Jurkat, Clone E6-1 (cell line): Measurements from ENCODE around the gene RAE1.
A peak's percentile ranks its signal among the peaks of the same experiment; 100 is the strongest.
"Not testable (repeated sequence)": the region's sequence is repeated elsewhere in the genome, so short reads cannot be mapped to it uniquely, and the experiment has no call there.

Source experiments
- DNase-seq: peaks from one replicate; pipeline ENCODE4 v3.0.0-alpha.2; 2011; ENCODE audit warnings: low read depth, low spot score
- H3K4me3 ChIP-seq: 2 replicates; pipeline ENCODE4 v1.5.1; 2011; ENCODE audit warnings: mild to moderate bottlenecking, low read length, control low read depth, moderate library complexity

The RAE1 gene

DNA sequence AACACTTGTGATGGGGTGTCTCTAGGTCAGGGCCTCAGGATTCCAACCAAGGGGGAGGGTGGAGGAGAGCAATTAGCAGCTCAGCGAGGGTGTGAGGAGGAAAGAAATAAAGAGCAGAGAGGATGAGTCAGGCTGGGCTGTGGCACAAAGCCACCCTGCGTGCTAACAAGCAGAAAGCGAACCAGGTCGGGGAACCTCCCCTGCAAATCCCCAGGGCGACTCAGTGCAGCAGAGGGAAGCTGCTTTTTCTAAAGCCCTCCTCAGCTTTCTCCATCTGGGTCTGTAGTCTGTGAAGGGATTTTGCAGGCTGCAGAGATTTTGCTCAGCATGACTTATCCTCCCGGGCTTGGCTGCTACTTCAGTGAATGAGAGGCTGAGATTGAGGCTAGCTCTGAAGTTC is 28.0 kb upstream of the RAE1 start:
- H3K4me3 ChIP-seq = no peak overlapping the region
- DNase-seq = no peak

GRCh38 chr20:57325632-57326356 is 25.3 kb upstream of the RAE1 start:
- no peak overlapping the region for H3K4me3 ChIP-seq
- no peak for DNase-seq

- DNase-seq = peak; percentile 52
These were observed 24.2 kb upstream of the RAE1 start for GRCh38 chr20:57326667-57327455.

DNA sequence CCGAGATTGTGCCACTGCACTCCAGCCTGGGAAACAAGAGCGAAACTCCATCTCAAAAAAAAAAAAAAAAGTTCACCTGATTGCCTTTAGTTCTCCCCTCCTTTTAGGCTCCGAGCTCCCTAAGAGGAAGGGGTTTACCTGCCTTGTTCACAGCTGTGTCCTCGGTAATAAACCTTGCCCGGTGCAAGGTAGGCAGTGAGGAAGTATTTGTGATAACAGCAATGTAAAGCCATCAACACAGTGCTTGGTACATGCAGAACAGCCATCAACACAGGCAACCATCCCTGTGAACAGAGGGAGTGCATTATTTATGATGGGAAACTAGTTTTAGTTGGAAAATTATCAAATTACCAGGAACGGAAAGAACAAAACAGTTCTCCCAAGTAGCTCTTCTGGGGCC is 23.2 kb upstream of the RAE1 start:
- H3K4me3 ChIP-seq = no peak overlapping the region
- DNase-seq = no peak

More at GRCh38 chr20:57326667-57327455, 24.2 kb upstream of the RAE1 start:
- no peak overlapping the region for H3K4me3 ChIP-seq

DNA sequence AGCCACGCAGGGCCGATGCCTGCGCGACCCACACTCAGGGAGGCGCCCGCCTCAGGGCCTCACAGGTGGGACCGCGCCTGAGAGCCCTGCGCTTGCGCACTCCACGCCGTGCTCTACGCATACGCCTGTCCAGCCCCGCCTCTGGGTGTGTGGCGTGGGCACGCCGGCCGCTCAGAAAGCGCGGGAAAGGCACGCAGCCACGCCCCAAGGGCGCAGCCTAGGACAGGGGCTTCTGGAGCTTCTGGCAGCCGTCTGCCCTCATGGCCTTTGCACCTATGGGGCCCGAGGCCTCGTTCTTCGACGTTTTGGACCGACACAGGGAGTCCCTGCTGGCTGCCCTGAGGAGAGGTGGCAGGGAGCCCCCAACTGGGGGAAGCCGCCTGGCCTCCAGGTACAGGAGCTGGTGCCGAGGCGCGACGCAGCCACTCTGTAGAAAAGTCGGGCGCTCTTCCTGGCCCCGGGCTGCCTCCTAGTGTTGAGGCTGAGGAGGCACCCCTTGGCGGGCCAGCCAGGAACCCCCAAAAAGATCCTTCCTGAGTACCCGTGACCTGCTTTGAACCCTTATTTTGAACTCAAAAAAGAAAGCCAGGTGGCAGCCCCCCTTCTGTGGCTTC is 21.3 kb upstream of the RAE1 start, which contains the start of gene SPO11:
Gene SPO11, plus strand, starts transcription at position 196 of the 614 bp plus-strand sequence. Its CDS starts 65 bp downstream, at position 261.
- H3K4me3 ChIP-seq = no peak within 1 kb of the TSS
- no peak for DNase-seq

GRCh38 chr20:57330998-57331397 is 20.1 kb upstream of the RAE1 start:
- no peak for DNase-seq
- no peak overlapping the region for H3K4me3 ChIP-seq

- DNase-seq = no peak
- H3K4me3 ChIP-seq = no peak overlapping the region
These were observed 18.7 kb upstream of the RAE1 start for GRCh38 chr20:57332105-57333089.

GRCh38 chr20:57335392-57335791 is 15.7 kb upstream of the RAE1 start:
- no peak overlapping the region for H3K4me3 ChIP-seq
- no peak for DNase-seq

DNA sequence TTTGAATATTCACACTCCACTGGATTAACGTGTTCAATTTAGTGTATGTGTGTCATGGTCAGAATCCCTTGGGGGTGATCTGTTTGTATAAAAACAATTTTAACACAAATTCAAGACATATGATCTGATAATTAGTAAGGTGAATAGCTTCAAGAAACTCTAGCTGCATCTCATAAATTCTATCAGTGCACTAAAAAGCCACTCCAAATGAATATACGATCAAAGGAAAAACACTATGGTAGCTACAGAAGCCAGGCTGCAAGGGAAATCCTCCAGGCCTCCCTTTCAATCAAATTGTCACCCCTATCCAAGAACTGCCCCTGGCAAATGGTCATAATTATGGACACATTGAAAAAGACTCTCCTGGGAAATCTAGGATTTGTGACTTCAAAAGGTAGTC is 9.4 kb upstream of the RAE1 start:
- DNase-seq = no peak
- no peak overlapping the region for H3K4me3 ChIP-seq

DNA sequence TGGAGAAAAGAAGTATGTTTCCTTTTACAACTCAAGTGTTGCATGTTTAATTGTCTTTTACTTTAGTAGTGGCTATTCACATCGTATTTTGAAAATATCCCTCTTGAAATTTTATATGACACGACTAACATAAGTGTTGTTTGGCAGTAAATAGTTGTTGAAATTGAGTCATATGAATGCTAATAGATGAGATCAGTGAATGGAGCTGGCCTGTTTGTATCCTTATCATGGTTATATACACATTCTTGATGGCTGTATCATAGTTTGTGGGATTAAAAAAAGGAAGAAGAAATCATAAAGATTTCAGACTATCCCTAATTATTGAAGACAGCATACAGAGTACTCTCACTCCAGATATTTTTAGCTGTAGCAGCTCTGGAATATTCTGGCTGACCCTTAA is 8.2 kb upstream of the RAE1 start:
- DNase-seq = no peak

DNA sequence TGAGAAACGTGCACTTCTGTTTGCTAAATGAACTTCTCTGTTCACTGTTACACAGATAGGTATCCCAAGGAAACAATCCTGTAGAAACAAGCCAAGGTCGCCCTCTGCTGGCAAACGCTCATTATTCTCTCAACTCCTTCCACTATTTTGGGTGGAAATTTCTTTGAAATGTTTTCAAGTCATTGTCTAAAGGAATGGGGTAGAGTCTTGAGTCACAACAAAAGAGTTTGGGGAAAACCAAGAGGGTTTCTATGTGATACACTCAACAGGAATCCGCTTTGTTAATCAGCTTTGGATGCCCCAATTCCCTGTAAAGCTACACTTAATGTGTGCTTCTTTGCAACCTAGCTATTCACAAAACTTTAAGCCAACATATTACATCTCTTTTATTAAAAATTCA is 4.6 kb upstream of the RAE1 start:
- DNase-seq = peak; percentile 66

More for the DNA sequence above, 8.2 kb upstream of the RAE1 start:
- H3K4me3 ChIP-seq = no peak overlapping the region

GRCh38 chr20:57347393-57347792 is 3.7 kb upstream of the RAE1 start:
- no peak overlapping the region for H3K4me3 ChIP-seq
- no peak for DNase-seq

More for the DNA sequence above, 4.6 kb upstream of the RAE1 start:
- H3K4me3 ChIP-seq = no peak overlapping the region

- DNase-seq = not testable (repeated sequence)
These were observed 2.7 kb upstream of the RAE1 start for GRCh38 chr20:57348200-57348921.

DNA sequence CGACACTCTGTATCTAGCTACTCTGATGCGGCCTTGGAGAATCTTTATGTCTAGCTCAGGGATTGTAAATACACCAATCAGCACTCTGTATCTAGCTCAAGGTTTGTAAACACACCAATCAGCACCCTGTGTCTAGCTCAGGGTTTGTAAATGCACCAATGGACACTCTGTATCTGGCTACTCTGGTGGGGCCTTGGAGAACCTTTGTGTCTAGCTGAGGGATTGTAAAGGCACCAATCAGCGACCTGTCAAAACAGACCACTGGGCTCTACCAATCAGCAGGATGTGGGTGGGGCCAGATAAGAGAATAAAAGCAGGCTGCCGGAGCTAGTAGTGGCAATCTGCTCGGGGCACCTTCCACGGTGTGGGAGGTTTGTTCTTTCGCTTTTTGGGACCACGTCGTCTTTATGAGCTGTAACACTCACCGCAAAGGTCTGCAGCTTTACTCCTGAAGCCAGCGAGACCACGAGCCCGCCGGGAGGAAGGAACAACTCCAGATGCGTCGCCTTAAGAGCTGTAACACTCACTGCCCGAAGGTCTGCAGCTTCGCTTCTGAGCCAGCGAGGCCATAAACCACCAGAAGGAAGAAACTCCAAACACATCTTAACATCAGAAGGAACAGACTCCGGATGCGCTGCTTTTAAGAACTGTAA is 2.0 kb upstream of the RAE1 start:
- peak; percentile 92 for DNase-seq
- peak overlapping the region; percentile 29 for H3K4me3 ChIP-seq

More at GRCh38 chr20:57348200-57348921, 2.7 kb upstream of the RAE1 start:
- not testable (repeated sequence) for H3K4me3 ChIP-seq

DNA sequence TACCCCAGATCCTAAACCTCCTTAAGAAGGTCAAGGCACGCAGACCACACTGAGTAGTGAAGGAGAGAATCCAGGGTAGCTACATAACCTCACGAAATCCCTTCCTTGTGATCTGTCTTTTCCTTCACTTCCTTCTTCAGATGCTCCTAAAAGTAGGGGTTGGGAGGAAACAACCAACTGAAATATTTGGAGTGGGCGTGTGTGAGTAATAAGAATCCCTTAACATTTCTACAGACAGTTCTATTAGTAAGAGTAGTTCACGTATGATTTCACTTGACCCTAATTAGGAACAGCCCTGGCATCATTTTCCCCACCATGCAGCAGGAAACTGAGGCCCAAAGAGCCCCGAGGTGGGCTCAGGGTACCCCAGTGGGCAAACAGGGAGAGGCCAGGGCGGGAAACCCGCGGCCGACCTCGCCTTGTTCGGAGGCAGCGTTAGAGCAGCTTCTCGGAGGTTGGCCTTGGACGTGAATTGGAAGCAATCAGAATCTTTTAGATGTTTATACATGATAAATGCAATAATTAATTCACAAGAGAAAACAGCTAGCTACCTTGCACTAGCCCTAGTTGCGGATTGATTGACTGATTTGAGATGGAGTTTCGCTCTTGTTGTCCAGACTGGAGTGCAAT is 859 bp upstream of the RAE1 start:
- DNase-seq = no peak
- peak overlapping the region; percentile 29; the same call in 1 of the 2 replicates for H3K4me3 ChIP-seq

GRCh38 chr20:57350726-57351041 is 371 bp upstream of the RAE1 start:
- H3K4me3 ChIP-seq = peak overlapping the region; percentile 98
- not testable (repeated sequence) for DNase-seq

DNA sequence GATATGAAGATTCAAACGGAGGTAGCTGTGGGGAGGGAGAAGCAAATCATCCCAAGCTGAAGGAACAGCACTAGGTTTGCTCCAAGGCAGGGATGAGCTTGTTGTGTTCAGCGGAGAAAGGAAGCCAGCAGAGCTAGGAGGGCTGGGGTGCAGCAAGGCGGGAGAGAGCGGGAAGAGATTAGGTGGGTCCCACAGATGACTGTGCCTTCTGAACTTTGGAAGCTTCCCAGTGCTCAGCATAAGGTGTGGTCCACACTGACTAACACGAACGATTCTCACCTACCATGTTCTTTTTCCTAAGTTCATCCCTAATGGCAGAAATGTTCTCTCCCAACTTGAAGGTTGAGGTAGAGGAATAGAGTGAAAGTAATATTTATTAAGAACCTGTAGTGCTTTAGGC is 1.2 kb downstream of the RAE1 start:
- peak overlapping the region; percentile 98 for H3K4me3 ChIP-seq
- no peak for DNase-seq
